Esophagus muscularis mucosa (tissue), 4 donors: ENCODE data around the gene SMIM1. TPM values are rescaled to one million over a fixed set of nuclear protein-coding genes. Genes with fewer than 3 reads are reported as not detected.
"Not testable (repeated sequence)": the region's sequence is repeated elsewhere in the genome, so short reads cannot be mapped to it uniquely, and the experiment has no call there.

Experiments
- DNase-seq: peaks from one replicate; pipeline ENCODE4 v3.0.0-alpha.2; 2017; ENCODE audit errors: extremely low spot score
- H3K27ac ChIP-seq, 4 donors: fragments of 200-600 bp; sonication (generic); replicated peaks in 1 of 4; 1 replicate in 3 of 4; 2 replicates in 1 of 4; pipeline ENCODE4 v1.5.1; 2016 to 2019; ENCODE audit warnings: mild to moderate bottlenecking in 1 of 4
- H3K27me3 ChIP-seq, 4 donors: fragments of 200-600 bp; sonication (generic); one replicate each; pipeline versions ENCODE4 v1.5.1 to v1.6.0; 2016 to 2019
- H3K36me3 ChIP-seq, 4 donors: fragments of 200-600 bp; sonication (generic); one replicate each; pipeline ENCODE4 v1.5.1; 2016 to 2019
- H3K4me1 ChIP-seq, 4 donors: fragments of 200-600 bp; sonication (generic); one replicate each; pipeline ENCODE4 v1.5.1; 2016 to 2019
- H3K4me3 ChIP-seq, 4 donors: fragments of 200-600 bp; sonication (generic); 1 replicate in 2 of 4; 2 replicates in 2 of 4; pipeline ENCODE4 v1.5.1; 2016 to 2019; ENCODE audit warnings: mild to moderate bottlenecking in 4 of 4, moderate library complexity in 1 of 4
- H3K9me3 ChIP-seq, 4 donors: fragments of 200-600 bp; sonication (generic); 1 replicate in 3 of 4; 2 replicates in 1 of 4; pipeline ENCODE4 v1.5.1; 2016 to 2019
- EP300 ChIP-seq: sonication (generic); formaldehyde crosslinking; IDR thresholded peaks from one replicate; pipeline ENCODE4 v1.6.1; 2017; ENCODE audit warnings: antibody characterized with exemption
- POLR2A ChIP-seq: fragments of 450-650 bp; IDR thresholded peaks from one replicate; pipeline ENCODE4 v1.6.1; 2017; ENCODE audit warnings: antibody characterized with exemption, moderate library complexity, mild to moderate bottlenecking, low read depth
- POLR2AphosphoS5 ChIP-seq, 2 donors: sonication (generic); formaldehyde crosslinking; IDR thresholded peaks; one replicate each; pipeline ENCODE4 v1.6.1; 2017; ENCODE audit warnings: antibody characterized with exemption in 2 of 2
- WGBS: methylation state at CpG from one replicate; pipeline ENCODE4 v1.1.5; 2018; 5-methylcytosine and 5-hydroxymethylcytosine counted together
- intact Hi-C: fragments of 100-400 bp; cut with DNase I; formaldehyde crosslinking; loops from one replicate; pipeline ENCODE4 v1.15.1; 2023
- total RNA-seq, 4 donors: library from RNA; depleted of rRNA; stranded (reverse); fragments of >200 nt; gene quantifications; one replicate each; pipeline versions ENCODE4 v1.1.0 to v1.2.1, GENCODE V29; 2016
- TF ChIP-seq, protein P1 (sequence below), 3 experiments: fragments of 200-600 bp in 2 of 3; fragments of 450-650 bp in 1 of 3; sonication (generic) in 2 of 3; IDR thresholded peaks; one replicate each; pipeline ENCODE4 v1.5.1; 2017 to 2019; ENCODE audit warnings: antibody characterized with exemption in 3 of 3, mild to moderate bottlenecking in 2 of 3, moderate library complexity in 1 of 3

The SMIM1 gene
- total RNA-seq, 4 donors from 2014 or later = 10.5 to 16.3 (median 13.3) TPM

DNA sequence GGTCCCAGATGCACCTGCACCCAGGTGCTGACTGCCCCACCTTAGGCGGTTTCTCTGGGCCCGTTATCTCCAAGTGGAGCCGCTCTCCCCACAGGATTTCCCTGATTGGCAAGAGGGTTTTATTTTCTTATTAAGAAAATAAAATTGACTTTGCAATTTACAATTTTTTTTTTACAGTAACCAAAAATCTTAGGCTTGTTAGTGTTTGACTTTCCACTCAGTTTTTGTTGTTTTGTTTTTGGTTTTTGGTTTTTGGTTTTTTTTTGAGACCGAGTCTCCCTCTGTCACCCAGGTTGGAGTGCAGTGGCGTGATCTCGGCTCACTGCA is 25.1 kb upstream of the SMIM1 start:
- Histone ChIP-seq H3K4me3 (peak overlapping the region; percentile 84 to 93 (median 86)), H3K27ac (peak overlapping the region; percentile 80 to 90 (median 84)), H3K9me3 (no peaks in the 10 kb centered on the region), H3K4me1 (peaks cover 20 to 51% (median 35%) of the 10 kb centered on the region in 4 donors), H3K36me3 (peaks cover under 1 to 24% (median 9%) of the 10 kb centered on the region in 4 donors), H3K27me3 (peaks cover 0 to 6% (median 0%) of the 10 kb centered on the region in 4 donors)
- intact Hi-C loops = no loop called here
- 48% methylated on average over 6 of the region's 6 CpGs for WGBS
- TF ChIP-seq POLR2A = no peak
- no peak for TF ChIP-seq POLR2AphosphoS5 (IDR thresholded peaks at IDR 0.05)
- TF ChIP-seq EP300 = no peak
- TF ChIP-seq, protein P1, sequence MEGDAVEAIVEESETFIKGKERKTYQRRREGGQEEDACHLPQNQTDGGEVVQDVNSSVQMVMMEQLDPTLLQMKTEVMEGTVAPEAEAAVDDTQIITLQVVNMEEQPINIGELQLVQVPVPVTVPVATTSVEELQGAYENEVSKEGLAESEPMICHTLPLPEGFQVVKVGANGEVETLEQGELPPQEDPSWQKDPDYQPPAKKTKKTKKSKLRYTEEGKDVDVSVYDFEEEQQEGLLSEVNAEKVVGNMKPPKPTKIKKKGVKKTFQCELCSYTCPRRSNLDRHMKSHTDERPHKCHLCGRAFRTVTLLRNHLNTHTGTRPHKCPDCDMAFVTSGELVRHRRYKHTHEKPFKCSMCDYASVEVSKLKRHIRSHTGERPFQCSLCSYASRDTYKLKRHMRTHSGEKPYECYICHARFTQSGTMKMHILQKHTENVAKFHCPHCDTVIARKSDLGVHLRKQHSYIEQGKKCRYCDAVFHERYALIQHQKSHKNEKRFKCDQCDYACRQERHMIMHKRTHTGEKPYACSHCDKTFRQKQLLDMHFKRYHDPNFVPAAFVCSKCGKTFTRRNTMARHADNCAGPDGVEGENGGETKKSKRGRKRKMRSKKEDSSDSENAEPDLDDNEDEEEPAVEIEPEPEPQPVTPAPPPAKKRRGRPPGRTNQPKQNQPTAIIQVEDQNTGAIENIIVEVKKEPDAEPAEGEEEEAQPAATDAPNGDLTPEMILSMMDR (IDR thresholded peaks at IDR 0.05) = no peak
- DNase-seq = no peak

DNA sequence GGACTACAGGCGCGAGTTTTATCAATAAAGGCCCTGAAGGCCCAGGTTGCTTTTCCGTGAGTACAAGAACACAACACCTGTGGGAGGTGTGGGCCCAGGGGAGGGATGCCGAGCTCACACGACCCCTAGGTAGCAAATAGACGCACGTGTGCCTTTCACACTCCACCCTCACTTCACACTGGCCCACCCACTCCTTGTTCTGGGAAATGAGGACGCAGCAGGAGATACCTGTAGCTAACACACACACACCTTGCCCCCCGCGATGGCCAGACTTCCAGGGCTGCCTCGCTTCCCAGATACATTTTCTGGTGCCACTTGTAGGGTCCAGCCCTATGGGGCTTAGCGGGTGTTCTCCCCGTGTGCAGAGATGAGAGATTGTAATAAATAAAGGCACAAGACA is 24.6 kb upstream of the SMIM1 start:
- H3K4me3 ChIP-seq = peak overlapping the region; percentile 84 to 93 (median 86)
- no peaks in the 10 kb centered on the region for H3K9me3 ChIP-seq
- WGBS = 87% methylated on average over 13 of the region's 13 CpGs
- TF ChIP-seq, protein P1 (IDR thresholded peaks at IDR 0.05) = no peak
- TF ChIP-seq POLR2A = no peak
- TF ChIP-seq EP300 = no peak
- no peak for TF ChIP-seq POLR2AphosphoS5 (IDR thresholded peaks at IDR 0.05)
- DNase-seq = no peak
- peak overlapping the region in 3 of 4 donors; percentile 83 to 90 (median 86) for H3K27ac ChIP-seq
- intact Hi-C loops = no loop called here
- H3K4me1 ChIP-seq = peaks cover 20 to 48% (median 35%) of the 10 kb centered on the region in 4 donors
- peaks cover 0 to 10% (median 0%) of the 10 kb centered on the region in 4 donors for H3K27me3 ChIP-seq
- H3K36me3 ChIP-seq = peaks cover 0 to 20% (median 5%) of the 10 kb centered on the region in 4 donors

DNA sequence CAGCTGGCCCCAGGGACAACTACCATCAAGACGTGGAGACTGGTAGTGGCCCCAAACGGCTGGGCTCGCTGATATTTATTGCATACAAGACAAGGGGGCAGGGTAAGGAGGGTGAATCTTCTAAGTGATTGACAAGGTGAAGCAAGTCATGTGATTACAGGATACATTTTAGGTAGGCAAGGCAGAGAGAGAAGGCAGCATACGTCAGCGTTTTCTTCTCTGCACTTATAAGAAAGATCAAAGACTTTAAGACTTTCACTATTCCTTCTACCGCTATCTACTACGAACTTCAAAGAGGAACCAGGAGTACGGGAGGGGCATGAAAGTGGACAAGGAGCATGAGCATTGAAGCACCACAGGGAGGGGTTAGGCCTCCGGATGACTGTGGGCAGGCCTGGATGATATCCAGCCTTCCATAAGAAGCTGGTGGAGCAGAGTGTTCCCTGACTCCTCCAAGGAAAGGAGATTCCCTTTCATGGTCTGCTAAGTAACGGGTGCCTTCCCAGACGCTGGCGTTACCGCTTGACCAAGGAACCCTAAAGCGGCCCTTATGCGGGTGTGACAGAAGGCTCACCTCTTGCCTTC is 24.1 kb upstream of the SMIM1 start:
- Histone ChIP-seq H3K36me3 (peaks cover 0 to 15% (median 2%) of the 10 kb centered on the region in 4 donors), H3K27me3 (peaks cover 0 to 14% (median 0%) of the 10 kb centered on the region in 4 donors), H3K4me1 (peaks cover 20 to 43% (median 35%) of the 10 kb centered on the region in 4 donors)
- 80% methylated on average over 15 of the region's 15 CpGs for WGBS
- H3K9me3 ChIP-seq, DNase-seq, H3K27ac ChIP-seq, intact Hi-C loops, H3K4me3 ChIP-seq: not testable (repeated sequence)

DNA sequence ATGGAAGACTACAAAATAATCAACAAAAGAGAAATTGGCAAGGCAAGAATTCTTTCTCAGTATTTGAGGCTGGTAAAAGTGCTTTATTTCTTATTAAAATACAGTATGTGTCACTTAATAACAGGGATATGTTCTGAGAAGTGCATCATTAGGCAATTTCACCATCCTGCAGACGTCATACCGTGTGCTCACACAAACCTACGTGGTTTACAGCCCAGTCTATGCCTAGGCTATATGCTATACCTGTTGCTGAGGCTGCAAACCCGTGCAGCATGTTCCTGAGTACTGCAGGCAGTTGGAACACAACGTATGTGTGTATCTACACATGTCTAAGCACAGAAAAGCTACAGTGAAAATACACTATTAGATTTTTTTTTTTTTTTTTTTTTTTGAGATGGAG is 23.0 kb upstream of the SMIM1 start:
- WGBS = 71% methylated on average over 5 of the region's 5 CpGs
- Histone ChIP-seq H3K27ac (no peak overlapping the region), H3K27me3 (peaks cover 0 to 25% (median 4%) of the 10 kb centered on the region in 4 donors), H3K9me3 (no peaks in the 10 kb centered on the region), H3K4me3 (no peak overlapping the region), H3K36me3 (peaks cover 0 to 6% (median 2%) of the 10 kb centered on the region in 4 donors), H3K4me1 (peaks cover 20 to 34% (median 32%) of the 10 kb centered on the region in 4 donors)
- TF ChIP-seq, protein P1 (IDR thresholded peaks at IDR 0.05) = no peak
- TF ChIP-seq POLR2A (no peak), EP300 (no peak), POLR2AphosphoS5 (IDR thresholded peaks at IDR 0.05) (no peak)
- no peak for DNase-seq
- intact Hi-C loops = no loop called here

DNA sequence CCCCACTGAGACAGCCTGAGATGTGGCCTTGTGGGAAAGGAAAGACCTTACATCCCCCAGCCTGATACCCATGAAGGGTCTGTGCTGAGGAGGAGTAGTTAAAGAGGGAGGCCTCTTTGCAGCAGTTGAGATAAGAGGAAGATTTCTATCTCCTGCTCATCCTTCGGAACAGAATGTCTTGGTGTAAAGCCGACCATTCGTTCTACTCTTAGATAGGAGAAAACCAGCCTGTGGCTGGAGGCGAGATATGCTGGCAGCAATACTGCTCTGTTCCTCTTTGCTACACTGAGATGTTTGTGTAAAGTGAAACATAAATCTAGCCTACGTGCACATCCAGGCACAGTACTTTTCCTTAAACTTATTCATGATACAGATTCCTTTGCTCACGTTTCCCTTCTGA is 21.8 kb upstream of the SMIM1 start:
- WGBS = 69% methylated on average over 6 of the region's 6 CpGs
- Histone ChIP-seq H3K27ac (no peak overlapping the region), H3K27me3 (peaks cover 0 to 37% (median 4%) of the 10 kb centered on the region in 4 donors), H3K4me1 (peaks cover 9 to 22% (median 20%) of the 10 kb centered on the region in 4 donors), H3K36me3 (peaks cover 0 to under 1% (median 0%) of the 10 kb centered on the region in 4 donors), H3K9me3 (no peaks in the 10 kb centered on the region), H3K4me3 (no peak overlapping the region)
- TF ChIP-seq POLR2A (no peak), POLR2AphosphoS5 (IDR thresholded peaks at IDR 0.05) (no peak), EP300 (no peak)
- TF ChIP-seq, protein P1 (IDR thresholded peaks at IDR 0.05) = no peak
- intact Hi-C loops = no loop called here
- DNase-seq = no peak
